ENCODE measurements around the gene ANKRD40. TPM values are rescaled to one million over a fixed set of nuclear protein-coding genes. Genes with fewer than 3 reads are reported as not detected.

ANKRD40 gene
- total and polyA plus RNA-seq, 9 of the 15 experiments (the other 6 are each of a cell fraction or from before 2014, with no cell fraction given) = 9.0 to 28.9 (median 27.7) TPM

DNA sequence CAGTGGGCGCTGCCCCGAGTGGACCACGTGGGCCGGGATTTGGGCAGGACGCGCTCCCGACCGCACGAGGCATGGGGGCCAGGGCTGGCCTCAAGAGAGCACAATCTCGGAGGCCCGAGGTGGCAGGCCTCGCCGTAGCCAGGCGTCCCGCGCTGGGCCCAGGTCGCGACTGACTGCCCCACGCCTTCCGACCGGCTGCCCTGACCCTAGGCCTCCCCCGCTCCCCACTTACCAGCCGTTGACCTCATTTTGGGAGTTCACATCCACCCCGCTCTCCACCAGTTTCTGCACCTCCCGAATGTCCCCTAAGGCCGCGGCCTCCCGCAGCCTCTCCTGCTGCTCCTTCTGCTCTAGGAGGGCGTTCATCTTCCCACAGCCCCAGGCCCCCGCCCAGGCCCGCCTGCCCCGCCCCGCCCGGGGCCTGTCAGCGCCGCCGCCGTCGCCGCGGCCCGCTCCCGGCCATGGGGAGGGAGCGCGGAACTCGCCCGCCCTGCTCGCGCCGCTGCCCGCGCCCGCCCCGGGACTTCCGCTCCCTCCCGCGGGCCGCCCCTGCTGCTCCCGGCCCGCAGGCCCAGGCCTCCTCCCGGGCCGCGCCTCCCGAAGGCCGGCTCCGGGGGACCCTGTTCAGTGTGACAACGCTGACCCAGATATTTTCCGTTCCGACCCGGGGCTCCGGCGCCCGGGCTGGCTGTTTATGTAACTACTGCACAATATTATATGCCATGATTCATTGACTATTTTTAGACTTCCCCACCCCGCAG, at the start of gene ANKRD40 (continued):
- TF ChIP-seq, protein P1, sequence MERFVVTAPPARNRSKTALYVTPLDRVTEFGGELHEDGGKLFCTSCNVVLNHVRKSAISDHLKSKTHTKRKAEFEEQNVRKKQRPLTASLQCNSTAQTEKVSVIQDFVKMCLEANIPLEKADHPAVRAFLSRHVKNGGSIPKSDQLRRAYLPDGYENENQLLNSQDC (CRISPR knock-in tag; IDR thresholded peaks at IDR 0.05) = peak; percentile 12; the same call in 1 of the 2 replicates
- TF ChIP-seq, protein P2, sequence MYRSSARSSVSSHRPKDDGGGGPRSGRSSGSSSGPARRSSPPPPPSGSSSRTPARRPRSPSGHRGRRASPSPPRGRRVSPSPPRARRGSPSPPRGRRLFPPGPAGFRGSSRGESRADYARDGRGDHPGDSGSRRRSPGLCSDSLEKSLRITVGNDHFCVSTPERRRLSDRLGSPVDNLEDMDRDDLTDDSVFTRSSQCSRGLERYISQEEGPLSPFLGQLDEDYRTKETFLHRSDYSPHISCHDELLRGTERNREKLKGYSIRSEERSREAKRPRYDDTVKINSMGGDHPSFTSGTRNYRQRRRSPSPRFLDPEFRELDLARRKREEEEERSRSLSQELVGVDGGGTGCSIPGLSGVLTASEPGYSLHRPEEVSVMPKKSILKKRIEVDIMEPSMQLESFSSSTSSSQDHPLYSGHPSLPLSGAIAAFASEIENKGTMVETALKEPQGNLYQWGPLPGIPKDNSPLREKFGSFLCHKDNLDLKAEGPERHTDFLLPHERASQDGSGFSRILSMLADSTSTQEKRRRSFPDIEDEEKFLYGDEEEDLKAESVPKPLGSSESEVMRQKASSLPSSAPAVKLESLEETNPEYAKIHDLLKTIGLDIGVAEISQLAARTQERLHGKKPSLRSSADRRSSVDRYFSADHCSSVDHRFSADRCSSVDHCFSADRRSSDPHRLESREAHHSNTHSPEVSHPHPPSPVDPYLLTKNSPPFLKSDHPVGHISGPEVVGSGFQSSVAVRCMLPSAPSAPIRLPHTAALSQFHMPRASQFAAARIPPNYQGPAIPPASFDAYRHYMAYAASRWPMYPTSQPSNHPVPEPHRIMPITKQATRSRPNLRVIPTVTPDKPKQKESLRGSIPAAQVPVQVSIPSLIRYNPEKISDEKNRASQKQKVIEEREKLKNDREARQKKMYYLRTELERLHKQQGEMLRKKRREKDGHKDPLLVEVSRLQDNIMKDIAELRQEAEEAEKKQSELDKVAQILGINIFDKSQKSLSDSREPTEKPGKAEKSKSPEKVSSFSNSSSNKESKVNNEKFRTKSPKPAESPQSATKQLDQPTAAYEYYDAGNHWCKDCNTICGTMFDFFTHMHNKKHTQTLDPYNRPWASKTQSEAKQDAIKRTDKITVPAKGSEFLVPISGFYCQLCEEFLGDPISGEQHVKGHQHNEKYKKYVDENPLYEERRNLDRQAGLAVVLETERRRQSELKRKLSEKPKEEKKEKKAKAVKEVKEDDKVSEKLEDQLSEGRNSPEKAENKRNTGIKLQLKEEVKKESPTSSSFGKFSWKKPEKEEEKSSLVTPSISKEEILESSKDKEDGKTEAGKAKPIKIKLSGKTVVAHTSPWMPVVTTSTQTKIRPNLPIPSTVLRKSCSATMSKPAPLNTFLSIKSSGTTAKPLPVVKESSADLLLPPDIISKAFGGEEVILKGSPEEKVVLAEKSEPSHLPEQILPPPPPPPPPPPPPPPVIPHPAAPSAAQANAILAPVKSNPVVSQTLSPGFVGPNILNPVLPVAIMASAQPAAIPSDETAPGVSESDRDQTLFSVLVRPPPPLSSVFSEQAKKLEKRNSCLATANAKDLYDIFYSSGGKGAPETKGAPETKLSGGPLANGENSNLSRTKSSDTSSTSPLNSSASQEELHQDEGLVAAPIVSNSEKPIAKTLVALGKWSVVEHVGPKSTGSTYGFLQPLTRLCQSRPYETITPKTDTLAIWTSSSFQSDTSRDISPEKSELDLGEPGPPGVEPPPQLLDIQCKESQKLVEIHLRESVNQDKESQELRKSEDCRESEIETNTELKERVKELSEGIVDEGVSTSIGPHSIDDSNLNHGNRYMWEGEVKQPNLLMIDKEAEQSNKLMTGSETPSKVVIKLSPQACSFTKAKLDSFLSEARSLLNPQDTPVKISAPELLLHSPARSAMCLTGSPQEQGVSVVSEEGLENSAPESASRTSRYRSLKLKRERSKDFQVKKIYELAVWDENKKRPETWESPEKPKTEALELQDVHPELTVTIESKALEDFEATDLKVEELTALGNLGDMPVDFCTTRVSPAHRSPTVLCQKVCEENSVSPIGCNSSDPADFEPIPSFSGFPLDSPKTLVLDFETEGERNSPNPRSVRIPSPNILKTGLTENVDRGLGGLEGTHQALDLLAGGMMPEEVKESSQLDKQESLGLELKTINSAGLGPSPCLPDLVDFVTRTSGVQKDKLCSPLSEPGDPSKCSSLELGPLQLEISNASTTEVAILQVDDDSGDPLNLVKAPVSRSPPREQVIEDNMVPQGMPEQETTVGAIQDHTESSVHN (IDR thresholded peaks at IDR 0.05; ENCODE audit: borderline replicate concordance in 1 of 2, low read depth in 1 of 2) = 0 out of 4 replicates have a peak, but pooled peaks of 1 of the 2 experiments have one; percentile 26
- peak; percentile 52; the same call in 1 of the 2 replicates for TF ChIP-seq KLF13 (tag; IDR thresholded peaks at IDR 0.05; ENCODE audit: borderline replicate concordance, low read depth)
- TF ChIP-seq, protein P3, sequence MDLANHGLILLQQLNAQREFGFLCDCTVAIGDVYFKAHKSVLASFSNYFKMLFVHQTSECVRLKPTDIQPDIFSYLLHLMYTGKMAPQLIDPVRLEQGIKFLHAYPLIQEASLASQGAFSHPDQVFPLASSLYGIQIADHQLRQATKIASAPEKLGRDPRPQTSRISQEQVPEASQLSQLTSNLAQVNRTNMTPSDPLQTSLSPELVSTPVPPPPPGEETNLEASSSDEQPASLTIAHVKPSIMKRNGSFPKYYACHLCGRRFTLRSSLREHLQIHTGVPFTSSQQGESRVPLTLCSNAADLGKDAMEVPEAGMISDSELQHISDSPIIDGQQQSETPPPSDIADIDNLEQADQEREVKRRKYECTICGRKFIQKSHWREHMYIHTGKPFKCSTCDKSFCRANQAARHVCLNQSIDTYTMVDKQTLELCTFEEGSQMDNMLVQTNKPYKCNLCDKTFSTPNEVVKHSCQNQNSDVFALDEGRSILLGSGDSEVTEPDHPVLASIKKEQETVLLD (IDR thresholded peaks at IDR 0.05) = peak; percentile 85
- TF ChIP-seq, protein P4, sequence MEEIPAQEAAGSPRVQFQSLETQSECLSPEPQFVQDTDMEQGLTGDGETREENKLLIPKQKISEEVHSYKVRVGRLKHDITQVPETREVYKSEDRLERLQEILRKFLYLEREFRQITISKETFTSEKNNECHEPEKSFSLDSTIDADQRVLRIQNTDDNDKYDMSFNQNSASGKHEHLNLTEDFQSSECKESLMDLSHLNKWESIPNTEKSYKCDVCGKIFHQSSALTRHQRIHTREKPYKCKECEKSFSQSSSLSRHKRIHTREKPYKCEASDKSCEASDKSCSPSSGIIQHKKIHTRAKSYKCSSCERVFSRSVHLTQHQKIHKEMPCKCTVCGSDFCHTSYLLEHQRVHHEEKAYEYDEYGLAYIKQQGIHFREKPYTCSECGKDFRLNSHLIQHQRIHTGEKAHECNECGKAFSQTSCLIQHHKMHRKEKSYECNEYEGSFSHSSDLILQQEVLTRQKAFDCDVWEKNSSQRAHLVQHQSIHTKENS (CRISPR knock-in tag; IDR thresholded peaks at IDR 0.05) = no peak
- TF ChIP-seq SMARCC2 (IDR thresholded peaks at IDR 0.05; ENCODE audit: low read depth) = peak; percentile 18; the same call in 1 of the 2 replicates
- 0 out of 2 replicates have a peak, but pooled peaks have one; percentile 33 for TF ChIP-seq KDM2B (CRISPR knock-in tag; IDR thresholded peaks at IDR 0.05)
- TF ChIP-seq CEBPG (CRISPR knock-in tag; IDR thresholded peaks at IDR 0.05) = peak; percentile 76
- TF ChIP-seq CEBPG (tag; conservative IDR thresholded peaks at IDR 0.05 in 1 of 2, IDR thresholded peaks at IDR 0.05 in 1 of 2) = peak; percentile 32 to 69; a peak in 2 of 4 replicates
- TF ChIP-seq CHD2 (IDR thresholded peaks at IDR 0.05; ENCODE audit: low read depth, low read length) = peak; percentile 22; the same call in 1 of the 2 replicates
- no peak for TF ChIP-seq DPF2 (IDR thresholded peaks at IDR 0.05)
- TF ChIP-seq, protein P5, sequence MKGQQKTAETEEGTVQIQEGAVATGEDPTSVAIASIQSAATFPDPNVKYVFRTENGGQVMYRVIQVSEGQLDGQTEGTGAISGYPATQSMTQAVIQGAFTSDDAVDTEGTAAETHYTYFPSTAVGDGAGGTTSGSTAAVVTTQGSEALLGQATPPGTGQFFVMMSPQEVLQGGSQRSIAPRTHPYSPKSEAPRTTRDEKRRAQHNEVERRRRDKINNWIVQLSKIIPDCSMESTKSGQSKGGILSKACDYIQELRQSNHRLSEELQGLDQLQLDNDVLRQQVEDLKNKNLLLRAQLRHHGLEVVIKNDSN (CRISPR knock-in tag; IDR thresholded peaks at IDR 0.05) = peak; percentile 79
